Endometrial microvascular endothelial cells (primary cell): ENCODE results near the gene THRAP3. TPM values are rescaled to one million over a fixed set of nuclear protein-coding genes. Genes with fewer than 3 reads are reported as not detected.

ENCODE experiments used
- in situ Hi-C: cut with HindIII; loops from 2 replicates; pipeline ENCODE4 v1.10.0; 2017; ENCODE audit warnings: low sequenced_read_pairs, low pct_unique_long_range_greater_than_20kb; ENCODE audit errors: inconsistent ontology term
- total RNA-seq: library from RNA; depleted of rRNA; stranded (reverse); fragments of >200 nt; gene quantifications from one replicate; pipeline ENCODE4 v1.2.3, GENCODE V29; 2015; ENCODE audit errors: inconsistent ontology term

THRAP3 gene
- total RNA-seq, 1 donor from 2014 or later, result 124 TPM

GRCh38 chr1:36337830-36338229, 113.6 kb downstream of the THRAP3 start:
- in situ Hi-C loops, result no loop called here

- in situ Hi-C loops, result no loop called here
Observed at GRCh38 chr1:36339215-36339614, 115.0 kb downstream of the THRAP3 start.

- in situ Hi-C loops, result no loop called here
Observed at GRCh38 chr1:36339615-36340014, 115.4 kb downstream of the THRAP3 start.

GRCh38 chr1:36341626-36342320, 117.5 kb downstream of the THRAP3 start:
- in situ Hi-C loops, result no loop called here

- in situ Hi-C loops, result no loop called here
Observed at GRCh38 chr1:36342426-36343185, 118.4 kb downstream of the THRAP3 start.

GRCh38 chr1:36343651-36344394, 119.6 kb downstream of the THRAP3 start:
- in situ Hi-C loops, result no loop called here

- in situ Hi-C loops, result no loop called here
Observed at GRCh38 chr1:36344395-36344680, 120.1 kb downstream of the THRAP3 start.

GRCh38 chr1:36345353-36345752, 121.1 kb downstream of the THRAP3 start:
- in situ Hi-C loops, result no loop called here

GRCh38 chr1:36346741-36347370, 122.6 kb downstream of the THRAP3 start:
- in situ Hi-C loops, result no loop called here

GRCh38 chr1:36349241-36349671, 125.0 kb downstream of the THRAP3 start:
- in situ Hi-C loops, result no loop called here

- in situ Hi-C loops, result no loop called here
Observed at GRCh38 chr1:36349839-36350238, 125.6 kb downstream of the THRAP3 start.

GRCh38 chr1:36350659-36351226, 126.5 kb downstream of the THRAP3 start:
- in situ Hi-C loops, result no loop called here

GRCh38 chr1:36351227-36351977, 127.2 kb downstream of the THRAP3 start:
- in situ Hi-C loops, result no loop called here

- in situ Hi-C loops, result no loop called here
Observed at GRCh38 chr1:36352125-36352909, 128.1 kb downstream of the THRAP3 start.

GRCh38 chr1:36352910-36353878, 129.0 kb downstream of the THRAP3 start:
- in situ Hi-C loops, result no loop called here

- in situ Hi-C loops, result no loop called here
Observed at GRCh38 chr1:36354486-36354885, 130.2 kb downstream of the THRAP3 start.
